Fibroblast of skin of back (primary cell): ENCODE results near the gene RASSF3.
"Not testable (repeated sequence)": the region's sequence is repeated elsewhere in the genome, so short reads cannot be mapped to it uniquely, and the experiment has no call there.

Experiments
- DNase-seq: peaks from one replicate; pipeline ENCODE4 v3.0.0-alpha.2; 2013

The RASSF3 gene

GRCh38 chr12:64634508-64635092, 24.3 kb downstream of the RASSF3 start:
- DNase-seq: no peak

GRCh38 chr12:64635356-64635998, 25.2 kb downstream of the RASSF3 start:
- no peak for DNase-seq

- DNase-seq: no peak
Measured at GRCh38 chr12:64636856-64637255, 26.6 kb downstream of the RASSF3 start.

GRCh38 chr12:64639466-64639865, 29.2 kb downstream of the RASSF3 start:
- no peak for DNase-seq

- no peak for DNase-seq
Measured at GRCh38 chr12:64646318-64646717, 36.0 kb downstream of the RASSF3 start.

GRCh38 chr12:64649487-64649886, 39.2 kb downstream of the RASSF3 start:
- no peak for DNase-seq

- DNase-seq: no peak
Measured at GRCh38 chr12:64650762-64651161, 40.5 kb downstream of the RASSF3 start.

GRCh38 chr12:64652346-64652745, 42.1 kb downstream of the RASSF3 start:
- no peak for DNase-seq

GRCh38 chr12:64653123-64653522, 42.8 kb downstream of the RASSF3 start:
- no peak for DNase-seq

GRCh38 chr12:64653907-64654306, 43.6 kb downstream of the RASSF3 start:
- DNase-seq: not testable (repeated sequence)

- DNase-seq: no peak
Measured at GRCh38 chr12:64655141-64655540, 44.8 kb downstream of the RASSF3 start.

- DNase-seq: no peak
Measured at GRCh38 chr12:64656429-64656828, 46.1 kb downstream of the RASSF3 start.

GRCh38 chr12:64658892-64659481, 48.7 kb downstream of the RASSF3 start:
- DNase-seq: no peak

GRCh38 chr12:64660237-64661018, 50.1 kb downstream of the RASSF3 start:
- DNase-seq: no peak

GRCh38 chr12:64663015-64663414, 52.7 kb downstream of the RASSF3 start:
- no peak for DNase-seq

- no peak for DNase-seq
Measured at GRCh38 chr12:64665514-64665913, 55.2 kb downstream of the RASSF3 start.

GRCh38 chr12:64666054-64666914, 56.0 kb downstream of the RASSF3 start:
- no peak for DNase-seq

- DNase-seq: no peak
Measured at GRCh38 chr12:64667793-64668192, 57.5 kb downstream of the RASSF3 start.

- no peak for DNase-seq
Measured at GRCh38 chr12:64669270-64669842, 59.1 kb downstream of the RASSF3 start.

- DNase-seq: no peak
Measured at GRCh38 chr12:64670019-64670418, 59.7 kb downstream of the RASSF3 start.

- DNase-seq: peak; percentile 48
Measured at GRCh38 chr12:64670919-64671639, 60.8 kb downstream of the RASSF3 start.
